HEK293T (cell line): Measurements from ENCODE around the gene DPP7.
"Not testable (repeated sequence)": the region's sequence is repeated elsewhere in the genome, so short reads cannot be mapped to it uniquely, and the experiment has no call there.

ENCODE experiments used
- CTCF ChIA-PET: fragments of 350-600 bp; formaldehyde crosslinking; extraction: SDS; loops from one replicate; lab custom pipeline; 2021; ENCODE audit warnings: antibody characterized with exemption, inconsistent platforms; lab: Yijun Ruan, JAX
- POLR2A ChIA-PET: fragments of 350-600 bp; formaldehyde crosslinking; extraction: SDS; loops from one replicate; lab custom pipeline; 2020; ENCODE audit warnings: antibody characterized with exemption, inconsistent platforms; lab: Yijun Ruan, JAX
- DNase-seq: peaks from one replicate; pipeline ENCODE4 v3.0.0; 2012; ENCODE audit warnings: mixed read lengths; ENCODE audit errors: extremely low spot score
- ARNT ChIP-seq: fragments of 450-650 bp; IDR thresholded peaks from 2 replicates; pipeline ENCODE4 v1.6.1; 2017; ENCODE audit warnings: mild to moderate bottlenecking
- BHLHE40 ChIP-seq: fragments of 450-650 bp; IDR thresholded peaks from 2 replicates; pipeline ENCODE4 v1.6.1; 2016; ENCODE audit warnings: mild to moderate bottlenecking, moderate library complexity, borderline replicate concordance
- CTBP1 ChIP-seq: fragments of 450-650 bp; IDR thresholded peaks from 2 replicates; pipeline ENCODE4 v1.6.1; 2016; ENCODE audit warnings: borderline replicate concordance
- ELF4 ChIP-seq: fragments of 450-650 bp; IDR thresholded peaks from 2 replicates; pipeline ENCODE4 v1.6.1; 2017; ENCODE audit warnings: antibody characterized with exemption
- FOXA1 ChIP-seq: fragments of 450-650 bp; IDR thresholded peaks from 2 replicates; pipeline ENCODE4 v1.6.1; 2016; ENCODE audit warnings: mild to moderate bottlenecking
- FOXK2 ChIP-seq: fragments of 450-650 bp; IDR thresholded peaks from 2 replicates; pipeline ENCODE4 v1.6.1; 2016; ENCODE audit warnings: mild to moderate bottlenecking
- FOXM1 ChIP-seq: fragments of 450-650 bp; IDR thresholded peaks from 2 replicates; pipeline ENCODE4 v1.6.1; 2017; ENCODE audit warnings: mild to moderate bottlenecking, borderline replicate concordance
- HDGF ChIP-seq: fragments of 450-650 bp; IDR thresholded peaks from 2 replicates; pipeline ENCODE4 v1.6.1; 2017; ENCODE audit warnings: antibody characterized with exemption, borderline replicate concordance
- L3MBTL2 ChIP-seq: fragments of 450-650 bp; conservative IDR thresholded peaks from 2 replicates; pipeline ENCODE4 v1.6.1; 2016; ENCODE audit warnings: mild to moderate bottlenecking
- LEF1 ChIP-seq: fragments of 450-650 bp; IDR thresholded peaks from 2 replicates; pipeline ENCODE4 v1.6.1; 2017; ENCODE audit warnings: mild to moderate bottlenecking, borderline replicate concordance
- NFRKB ChIP-seq: fragments of 450-650 bp; IDR thresholded peaks from 2 replicates; pipeline ENCODE4 v1.6.1; 2016; ENCODE audit warnings: mild to moderate bottlenecking, moderate library complexity
- PKNOX1 ChIP-seq: fragments of 450-650 bp; IDR thresholded peaks from 2 replicates; pipeline ENCODE4 v1.6.1; 2016
- SP1 ChIP-seq: fragments of 450-650 bp; IDR thresholded peaks from 2 replicates; pipeline ENCODE4 v1.6.1; 2017
- SUZ12 ChIP-seq: fragments of 450-650 bp; IDR thresholded peaks from 2 replicates; pipeline ENCODE4 v1.6.1; 2016; ENCODE audit warnings: mild to moderate bottlenecking
- TARDBP ChIP-seq: fragments of 450-650 bp; IDR thresholded peaks from 2 replicates; pipeline ENCODE4 v1.6.1; 2016
- ZNF384 ChIP-seq: fragments of 450-650 bp; IDR thresholded peaks from 2 replicates; pipeline ENCODE4 v1.6.1; 2016

DPP7 gene

GRCh38 chr9:137066096-137066861 lies 48.3 kb downstream of the DPP7 start:
- DNase-seq: no peak
- CTCF ChIA-PET: interaction anchor here (1.2 to 2.8 kb wide), 4 partner anchors 11 to 37 kb away, joined by 4 to 16 read pairs (median 10); partner anchors contain the start of gene UAP1L1
- POLR2A ChIA-PET: no interaction called here
- TF ChIP-seq BHLHE40 (no peak), FOXK2 (no peak), LEF1 (no peak), HDGF (no peak), FOXM1 (no peak)

- CTCF ChIA-PET: interaction anchor here (0.6 to 1.2 kb wide), 3 partner anchors 28 to 188 kb away, joined by 3 to 4 read pairs (median 3); no protein-coding TSS in a partner anchor
- POLR2A ChIA-PET: no interaction called here
- DNase-seq: no peak
- TF ChIP-seq NFRKB: no peak
- no peak for TF ChIP-seq BHLHE40
- no peak for TF ChIP-seq CTBP1
- no peak for TF ChIP-seq ARNT
- no peak for TF ChIP-seq FOXK2
- no peak for TF ChIP-seq FOXA1
- TF ChIP-seq PKNOX1: no peak
- no peak for TF ChIP-seq ZNF384
- TF ChIP-seq ELF4: no peak
These were observed 49.1 kb downstream of the DPP7 start for GRCh38 chr9:137065336-137065967.

- no peak for TF ChIP-seq L3MBTL2
- no peak for TF ChIP-seq LEF1
- no peak for TF ChIP-seq TARDBP
- no peak for TF ChIP-seq ELF4
- TF ChIP-seq SUZ12: no peak
- no peak for TF ChIP-seq FOXK2
- ChIA-PET POLR2A (no interaction called here), CTCF (interaction anchor here (0.6 to 1.2 kb wide), 3 partner anchors 12 to 187 kb away, joined by 3 to 5 read pairs (median 4); partner anchors contain the start of gene UAP1L1)
- DNase-seq: no peak
These were observed 49.7 kb downstream of the DPP7 start for GRCh38 chr9:137064880-137065164.

GRCh38 chr9:137064027-137064879 lies 50.3 kb downstream of the DPP7 start:
- ChIA-PET POLR2A (interaction anchor here (0.9 kb wide), 1 partner anchor 15 kb away, joined by 5 read pairs; no protein-coding TSS in a partner anchor), CTCF (interaction anchor here (0.6 to 1.2 kb wide), 12 partner anchors 8 to 276 kb away, joined by 3 to 9 read pairs (median 4); partner anchors contain the start of genes MAN1B1, NPDC1 and UAP1L1)
- peak; percentile 82 for DNase-seq
- TF ChIP-seq FOXA1 (no peak), ELF4 (no peak), FOXM1 (no peak), CTBP1 (no peak), L3MBTL2 (no peak), TARDBP (no peak), SUZ12 (no peak), SP1 (no peak), ZNF384 (no peak), LEF1 (no peak), HDGF (no peak), ARNT (no peak), PKNOX1 (no peak), NFRKB (no peak), BHLHE40 (no peak)

- ChIA-PET CTCF (interaction anchor here (0.6 to 1.2 kb wide), 12 partner anchors 8 to 275 kb away, joined by 3 to 9 read pairs (median 4); partner anchors contain the start of genes MAN1B1, NPDC1 and UAP1L1), POLR2A (interaction anchor here (0.9 kb wide), 1 partner anchor 15 kb away, joined by 5 read pairs; no protein-coding TSS in a partner anchor)
- no peak for DNase-seq
- TF ChIP-seq ARNT (no peak), ELF4 (no peak), BHLHE40 (no peak), HDGF (no peak), SUZ12 (no peak), L3MBTL2 (no peak), FOXK2 (no peak), NFRKB (no peak), SP1 (no peak), CTBP1 (no peak), PKNOX1 (no peak), TARDBP (no peak), LEF1 (no peak), FOXA1 (no peak), ZNF384 (no peak), FOXM1 (no peak)
These were observed 51.1 kb downstream of the DPP7 start for GRCh38 chr9:137063311-137064026.

GRCh38 chr9:137062798-137063197 lies 51.7 kb downstream of the DPP7 start:
- DNase-seq, CTCF ChIA-PET, POLR2A ChIA-PET: not testable (repeated sequence)
